ENCODE results near the gene TMEM225B.

Gene TMEM225B

GRCh38 chr7:99599836-99600235 is 1.8 kb downstream of the TMEM225B start:
- no peak for DNase-seq
- TF ChIP-seq GATA1 (IDR thresholded peaks at IDR 0.05; ENCODE audit: low read depth, low read length), result no peak
- TF ChIP-seq POLR2A (IDR thresholded peaks at IDR 0.05; ENCODE audit: low read length), result no peak

GRCh38 chr7:99601656-99602310 is 3.7 kb downstream of the TMEM225B start:
- TF ChIP-seq POLR2A (IDR thresholded peaks at IDR 0.05; ENCODE audit: low read length), result no peak
- TF ChIP-seq GATA1 (IDR thresholded peaks at IDR 0.05; ENCODE audit: low read depth, low read length), result no peak
- DNase-seq, result no peak

GRCh38 chr7:99605527-99605926 is 7.5 kb downstream of the TMEM225B start:
- TF ChIP-seq POLR2A (IDR thresholded peaks at IDR 0.05; ENCODE audit: low read length), result no peak
- no peak for TF ChIP-seq GATA1 (IDR thresholded peaks at IDR 0.05; ENCODE audit: low read depth, low read length)
- DNase-seq, result no peak

DNA sequence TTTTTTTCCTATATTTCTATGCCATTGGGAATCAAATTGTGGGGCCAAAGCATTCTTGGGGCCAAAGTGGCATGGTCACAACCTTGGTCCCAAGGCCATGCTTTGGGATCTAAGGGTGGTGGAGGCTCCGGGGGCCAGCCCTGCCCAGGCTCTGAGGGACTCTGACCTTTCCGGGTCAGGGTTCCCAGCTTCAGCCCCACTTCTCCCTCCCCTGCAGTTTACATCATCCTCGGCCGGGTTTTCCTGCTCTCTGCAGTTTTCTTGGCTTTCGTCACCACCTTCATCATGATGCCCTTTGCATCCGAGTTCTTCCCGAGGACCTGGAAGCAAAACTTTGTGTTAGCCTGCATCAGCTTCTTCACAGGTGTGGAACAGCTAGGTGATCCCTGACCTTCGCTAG is 8.5 kb downstream of the TMEM225B start:
- no peak for DNase-seq
- TF ChIP-seq GATA1 (IDR thresholded peaks at IDR 0.05; ENCODE audit: low read depth, low read length) (no peak), POLR2A (IDR thresholded peaks at IDR 0.05; ENCODE audit: low read length) (no peak)

- DNase-seq, result no peak
Measured at GRCh38 chr7:99607548-99607947, 9.5 kb downstream of the TMEM225B start.

DNA sequence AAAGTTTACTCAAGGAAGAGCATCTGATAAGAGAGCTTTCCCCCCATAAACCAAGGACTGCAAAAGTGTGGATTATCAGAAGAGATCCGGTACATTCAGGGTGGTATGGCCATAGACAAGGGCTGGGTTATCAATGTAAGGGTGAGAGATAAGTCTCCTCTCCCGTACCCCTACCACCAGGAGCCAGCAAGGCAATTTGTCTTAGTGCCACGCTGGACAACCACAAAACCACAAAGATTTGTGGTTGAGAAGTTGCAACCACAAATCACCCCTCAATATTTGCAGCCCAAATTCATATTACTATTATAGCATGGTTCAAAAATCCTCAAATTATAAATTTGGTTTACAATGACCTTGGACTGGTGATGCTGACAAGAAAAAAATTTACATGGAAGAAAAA is 16.4 kb downstream of the TMEM225B start:
- DNase-seq, result no peak
- no peak for TF ChIP-seq POLR2A (IDR thresholded peaks at IDR 0.05; ENCODE audit: low read length)
- no peak for TF ChIP-seq GATA1 (IDR thresholded peaks at IDR 0.05; ENCODE audit: low read depth, low read length)

More at GRCh38 chr7:99607548-99607947, 9.5 kb downstream of the TMEM225B start:
- TF ChIP-seq POLR2A (IDR thresholded peaks at IDR 0.05; ENCODE audit: low read length) (no peak), GATA1 (IDR thresholded peaks at IDR 0.05; ENCODE audit: low read depth, low read length) (no peak)

- TF ChIP-seq GATA1 (IDR thresholded peaks at IDR 0.05; ENCODE audit: low read depth, low read length), result no peak
- no peak for TF ChIP-seq POLR2A (IDR thresholded peaks at IDR 0.05; ENCODE audit: low read length)
- DNase-seq, result no peak
Measured at GRCh38 chr7:99615989-99616358, 17.9 kb downstream of the TMEM225B start.

- TF ChIP-seq POLR2A (IDR thresholded peaks at IDR 0.05; ENCODE audit: low read length), result peak; percentile 82
- no peak for TF ChIP-seq GATA1 (IDR thresholded peaks at IDR 0.05; ENCODE audit: low read depth, low read length)
- DNase-seq, result peak; percentile 94 to 95
Measured at GRCh38 chr7:99616359-99617191, 18.5 kb downstream of the TMEM225B start, which contains the start of gene ZSCAN25. Gene ZSCAN25 (plus strand): TSS chr7:99616946. CDS start chr7:99619607, 2,661 bp downstream.

GRCh38 chr7:99617192-99617781 is 19.2 kb downstream of the TMEM225B start:
- DNase-seq, result no peak
- TF ChIP-seq POLR2A (IDR thresholded peaks at IDR 0.05; ENCODE audit: low read length) (no peak), GATA1 (IDR thresholded peaks at IDR 0.05; ENCODE audit: low read depth, low read length) (no peak)

DNA sequence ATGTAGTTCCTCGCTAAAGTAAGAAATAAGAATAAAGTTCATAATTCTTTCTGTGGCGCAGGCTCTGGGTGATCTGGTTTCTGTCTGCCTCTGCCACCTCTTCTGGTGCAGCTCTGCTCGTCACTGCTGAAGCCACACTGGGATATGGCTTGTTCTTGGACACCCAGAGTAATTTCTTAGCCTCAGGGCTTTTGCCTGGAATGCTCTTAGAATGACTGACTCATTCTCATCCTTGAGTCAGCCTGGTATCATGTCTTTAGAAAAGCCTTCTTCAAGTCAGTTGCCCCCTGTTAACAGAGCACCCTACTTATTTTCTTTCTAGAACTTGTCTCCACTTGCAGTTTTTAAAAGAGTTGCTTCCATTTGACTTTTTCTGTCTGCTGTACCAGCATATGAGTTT is 20.7 kb downstream of the TMEM225B start:
- DNase-seq, result no peak
- no peak for TF ChIP-seq POLR2A (IDR thresholded peaks at IDR 0.05; ENCODE audit: low read length)
- no peak for TF ChIP-seq GATA1 (IDR thresholded peaks at IDR 0.05; ENCODE audit: low read depth, low read length)

- no peak for TF ChIP-seq POLR2A (IDR thresholded peaks at IDR 0.05; ENCODE audit: low read length)
- no peak for TF ChIP-seq GATA1 (IDR thresholded peaks at IDR 0.05; ENCODE audit: low read depth, low read length)
- no peak for DNase-seq
Measured at GRCh38 chr7:99619571-99620130, 21.6 kb downstream of the TMEM225B start.

DNA sequence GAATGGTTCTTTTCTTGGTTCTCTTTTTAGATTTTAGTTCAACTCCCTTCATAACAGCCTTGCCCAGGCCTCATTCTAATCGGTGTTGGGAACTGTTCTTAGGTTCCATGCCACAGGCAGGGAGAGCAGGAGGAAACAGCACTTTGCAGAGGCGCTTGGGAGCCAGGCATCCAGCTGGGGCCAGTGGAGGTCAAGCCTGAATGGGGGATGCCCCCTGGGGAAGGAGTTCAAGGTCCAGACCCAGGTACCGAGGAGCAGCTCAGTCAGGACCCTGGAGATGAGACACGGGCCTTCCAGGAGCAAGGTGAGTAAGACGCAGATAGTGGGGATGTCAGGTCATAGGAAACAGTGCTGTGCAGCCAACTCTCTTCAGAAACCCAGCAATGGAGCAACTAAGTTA is 23.2 kb downstream of the TMEM225B start:
- no peak for DNase-seq
- TF ChIP-seq GATA1 (IDR thresholded peaks at IDR 0.05; ENCODE audit: low read depth, low read length), result no peak
- no peak for TF ChIP-seq POLR2A (IDR thresholded peaks at IDR 0.05; ENCODE audit: low read length)

GRCh38 chr7:99622596-99622995 is 24.5 kb downstream of the TMEM225B start:
- TF ChIP-seq GATA1 (IDR thresholded peaks at IDR 0.05; ENCODE audit: low read depth, low read length) (no peak), POLR2A (IDR thresholded peaks at IDR 0.05; ENCODE audit: low read length) (no peak)
- no peak for DNase-seq

- DNase-seq, result peak in 1 of 2 experiments; percentile 8
Measured at GRCh38 chr7:99623091-99623693, 25.1 kb downstream of the TMEM225B start.

More at GRCh38 chr7:99623091-99623693, 25.1 kb downstream of the TMEM225B start:
- TF ChIP-seq POLR2A (IDR thresholded peaks at IDR 0.05; ENCODE audit: low read length), result no peak
- no peak for TF ChIP-seq GATA1 (IDR thresholded peaks at IDR 0.05; ENCODE audit: low read depth, low read length)

All from erythroblast (primary cell).